Measurements from ENCODE around the gene TSHZ1. TPM values are rescaled to one million over a fixed set of nuclear protein-coding genes. Genes with fewer than 3 reads are reported as not detected.
A peak's percentile ranks its signal among the peaks of the same experiment; 100 is the strongest.

The TSHZ1 gene
- polyA plus RNA-seq, 1 of the 3 experiments (the other 2 are of a cell fraction), result 2.6 TPM

GRCh38 chr18:75297731-75298130, 87.1 kb downstream of the TSHZ1 start:
- CTCF ChIA-PET, result interaction anchor here (1.2 to 1.8 kb wide), 2 partner anchors 10 to 19 kb away, joined by 3 to 4 read pairs; no protein-coding TSS in a partner anchor
- WGBS (ENCODE audit: low lambda C conversion rate), result 26% methylated on average over 8 of the region's 8 CpGs
- H3K4me3 ChIP-seq (ENCODE audit: low read depth in 2 of 2, low read length in 1 of 2), result no peak overlapping the region
- no peaks in the 10 kb centered on the region for H3K9me3 ChIP-seq
- no peak for TF ChIP-seq MXI1 (IDR thresholded peaks at IDR 0.05; ENCODE audit: low read depth, low read length)
- TF ChIP-seq TCF12 (IDR thresholded peaks at IDR 0.05), result peak; percentile 57; the same call in 1 of the 2 replicates
- H3K9ac ChIP-seq, result no peak overlapping the region
- no peak for DNase-seq
- no peaks in the 10 kb centered on the region for H3F3A ChIP-seq (replicated peaks; ENCODE audit: insufficient read depth)
- POLR2A ChIA-PET, result no interaction called here
- H3K36me3 ChIP-seq (replicated peaks in 1 of 2; ENCODE audit: control insufficient read depth in 1 of 2, insufficient read depth in 2 of 2, low read length in 1 of 2), result no peaks in the 10 kb centered on the region
- H2AFZ ChIP-seq (ENCODE audit: low read depth), result no peak overlapping the region
- H4K20me1 ChIP-seq (ENCODE audit: insufficient read depth), result no peaks in the 10 kb centered on the region
- H3K4me1 ChIP-seq (ENCODE audit: control insufficient read depth in 1 of 2, insufficient read depth in 2 of 2, low read depth in 1 of 2, low read length in 1 of 2), result no peaks in the 10 kb centered on the region
- H3K27ac ChIP-seq (ENCODE audit: low read depth in 2 of 2, low read length in 1 of 2), result peak overlapping the region in 1 of 2 experiments; percentile 13; a peak in 1 of 4 replicates
- H3K27me3 ChIP-seq (ENCODE audit: insufficient read depth), result no peaks in the 10 kb centered on the region
- H3K4me2 ChIP-seq, result no peak overlapping the region
- no peaks in the 10 kb centered on the region for H3K79me2 ChIP-seq (ENCODE audit: insufficient read depth)
- H3K9me2 ChIP-seq, result no peaks in the 10 kb centered on the region

- Histone ChIP-seq H3K4me1 (ENCODE audit: control insufficient read depth in 1 of 2, insufficient read depth in 2 of 2, low read depth in 1 of 2, low read length in 1 of 2) (no peaks in the 10 kb centered on the region), H3K4me3 (ENCODE audit: low read depth in 2 of 2, low read length in 1 of 2) (no peak overlapping the region), H3K79me2 (ENCODE audit: insufficient read depth) (no peaks in the 10 kb centered on the region), H2AFZ (ENCODE audit: low read depth) (no peak overlapping the region), H3K9me2 (no peaks in the 10 kb centered on the region), H3K4me2 (no peak overlapping the region), H3K36me3 (replicated peaks in 1 of 2; ENCODE audit: control insufficient read depth in 1 of 2, insufficient read depth in 2 of 2, low read length in 1 of 2) (no peaks in the 10 kb centered on the region), H3F3A (replicated peaks; ENCODE audit: insufficient read depth) (no peaks in the 10 kb centered on the region), H3K27ac (ENCODE audit: low read depth in 2 of 2, low read length in 1 of 2) (no peak overlapping the region), H3K9me3 (no peaks in the 10 kb centered on the region), H4K20me1 (ENCODE audit: insufficient read depth) (no peaks in the 10 kb centered on the region), H3K27me3 (ENCODE audit: insufficient read depth) (no peaks in the 10 kb centered on the region), H3K9ac (no peak overlapping the region)
- no peak for DNase-seq
- TF ChIP-seq ZBTB33 (IDR thresholded peaks at IDR 0.05; ENCODE audit: borderline replicate concordance, low read depth) (no peak), SMC3 (IDR thresholded peaks at IDR 0.05; ENCODE audit: low read depth, low read length) (no peak), MEF2A (IDR thresholded peaks at IDR 0.05; ENCODE audit: borderline replicate concordance, low read depth) (no peak), IRF3 (IDR thresholded peaks at IDR 0.05; ENCODE audit: low read depth, low read length) (no peak)
- CTCF ChIA-PET, result no interaction called here
- WGBS (ENCODE audit: low lambda C conversion rate), result 66% methylated on average over 21 of the region's 27 CpGs
- POLR2A ChIA-PET, result no interaction called here
Measured at GRCh38 chr18:75304678-75305557, 94.3 kb downstream of the TSHZ1 start.

GRCh38 chr18:75305984-75306383, 95.4 kb downstream of the TSHZ1 start:
- DNase-seq, result no peak
- WGBS (ENCODE audit: low lambda C conversion rate), result 56% methylated on average over 4 of the region's 4 CpGs
- Histone ChIP-seq H3K9ac (no peak overlapping the region), H3F3A (replicated peaks; ENCODE audit: insufficient read depth) (no peaks in the 10 kb centered on the region), H2AFZ (ENCODE audit: low read depth) (no peak overlapping the region), H3K27ac (ENCODE audit: low read depth in 2 of 2, low read length in 1 of 2) (no peak overlapping the region), H3K4me1 (ENCODE audit: control insufficient read depth in 1 of 2, insufficient read depth in 2 of 2, low read depth in 1 of 2, low read length in 1 of 2) (no peaks in the 10 kb centered on the region), H3K4me2 (no peak overlapping the region), H3K36me3 (replicated peaks in 1 of 2; ENCODE audit: control insufficient read depth in 1 of 2, insufficient read depth in 2 of 2, low read length in 1 of 2) (no peaks in the 10 kb centered on the region), H4K20me1 (ENCODE audit: insufficient read depth) (no peaks in the 10 kb centered on the region), H3K27me3 (ENCODE audit: insufficient read depth) (no peaks in the 10 kb centered on the region), H3K4me3 (ENCODE audit: low read depth in 2 of 2, low read length in 1 of 2) (no peak overlapping the region), H3K79me2 (ENCODE audit: insufficient read depth) (no peaks in the 10 kb centered on the region), H3K9me3 (no peaks in the 10 kb centered on the region), H3K9me2 (no peaks in the 10 kb centered on the region)
- ChIA-PET CTCF (no interaction called here), POLR2A (no interaction called here)
- no peak for TF ChIP-seq ELF1 (IDR thresholded peaks at IDR 0.05)

Data from SK-N-SH (cell line).